WTC11 (cell line): ENCODE measurements around the gene ASCL2. TPM values are rescaled to one million over a fixed set of nuclear protein-coding genes. Genes with fewer than 3 reads are reported as not detected.

ENCODE experiments used
- ATAC-seq: fragments of 200-7000 bp; cut with Tn5 transposase; 2 replicates; pipeline ENCODE4 v1.10.0; 2021; ENCODE audit warnings: mild to moderate bottlenecking, moderate library complexity
- CTCF ChIA-PET: fragments of 300-600 bp; sonication (Branson Sonifier 250); formaldehyde crosslinking; loops from one replicate; lab custom pipeline; 2021; ENCODE audit warnings: antibody characterized with exemption; lab: Charles Lee
- POLR2A ChIA-PET: fragments of 350-600 bp; sonication (Branson Sonifier 250); formaldehyde crosslinking; loops from one replicate; lab custom pipeline; 2021; ENCODE audit warnings: antibody characterized with exemption; lab: Charles Lee
- DNase-seq: peaks from one replicate; pipeline ENCODE4 v3.0.0; 2021; ENCODE audit warnings: low spot score
- H3K27ac Mint-ChIP-seq: 2 replicates; pipeline ENCODE4 v1.8.0; 2021; ENCODE audit warnings: mixed read lengths
- H3K27me3 Mint-ChIP-seq: 2 replicates; pipeline ENCODE4 v1.8.0; 2021; ENCODE audit warnings: low read depth, mild to moderate bottlenecking, moderate library complexity, mixed read lengths
- H3K36me3 Mint-ChIP-seq: 2 replicates; pipeline ENCODE4 v1.8.0; 2021; ENCODE audit warnings: mixed read lengths
- H3K4me1 Mint-ChIP-seq: 2 replicates; pipeline ENCODE4 v1.8.0; 2022; ENCODE audit warnings: mixed read lengths
- H3K4me3 Mint-ChIP-seq: 2 replicates; pipeline ENCODE4 v1.8.0; 2021; ENCODE audit warnings: mild to moderate bottlenecking, moderate library complexity, mixed read lengths
- H3K9me3 Mint-ChIP-seq: 2 replicates; pipeline ENCODE4 v1.8.0; 2021; ENCODE audit warnings: mixed read lengths
- AFF4 ChIP-seq: sonication (generic); formaldehyde crosslinking; IDR thresholded peaks from 2 replicates; pipeline ENCODE4 v1.8.1; 2023; ENCODE audit warnings: mild to moderate bottlenecking, missing genetic modification reagents, borderline replicate concordance
- E2F4 ChIP-seq: sonication (generic); formaldehyde crosslinking; IDR thresholded peaks from 2 replicates; pipeline ENCODE4 v1.8.1; 2022; ENCODE audit warnings: low read depth, mild to moderate bottlenecking, moderate library complexity, missing genetic modification reagents, borderline replicate concordance
- E2F5 ChIP-seq: sonication (generic); formaldehyde crosslinking; IDR thresholded peaks from 2 replicates; pipeline ENCODE4 v1.8.1; 2022; ENCODE audit warnings: mild to moderate bottlenecking, moderate library complexity, missing genetic modification reagents
- ELF4 ChIP-seq: sonication (generic); formaldehyde crosslinking; IDR thresholded peaks from 2 replicates; pipeline ENCODE4 v1.8.1; 2022; ENCODE audit warnings: low read depth, mild to moderate bottlenecking, moderate library complexity, missing genetic modification reagents
- ESRRA ChIP-seq: sonication (generic); formaldehyde crosslinking; IDR thresholded peaks from 2 replicates; pipeline ENCODE4 v1.8.1; 2022; ENCODE audit warnings: mild to moderate bottlenecking, missing genetic modification reagents, borderline replicate concordance
- ETV6 ChIP-seq: sonication (generic); formaldehyde crosslinking; IDR thresholded peaks from 2 replicates; pipeline ENCODE4 v1.8.1; 2022; ENCODE audit warnings: mild to moderate bottlenecking, missing genetic modification reagents
- FOXJ3 ChIP-seq: sonication (generic); formaldehyde crosslinking; IDR thresholded peaks from 2 replicates; pipeline ENCODE4 v1.9.0; 2021; ENCODE audit warnings: missing genetic modification reagents, mild to moderate bottlenecking, borderline replicate concordance
- GRHL2 ChIP-seq: fragments of 250-450 bp; sonication (Bioruptor Pico); IDR thresholded peaks from 2 replicates; pipeline ENCODE4 v1.8.0; 2022; ENCODE audit warnings: mild to moderate bottlenecking, moderate library complexity; ENCODE audit not compliant: insufficient replicate concordance, severe bottlenecking
- GTF2I ChIP-seq: fragments of 250-450 bp; sonication (Bioruptor Pico); conservative IDR thresholded peaks from 2 replicates; pipeline ENCODE4 v1.4.0; 2021; ENCODE audit warnings: mild to moderate bottlenecking
- NFYB ChIP-seq: sonication (generic); formaldehyde crosslinking; conservative IDR thresholded peaks from 2 replicates; pipeline ENCODE4 v1.8.0; 2022; ENCODE audit warnings: low read depth, missing genetic modification reagents
- PREB ChIP-seq: sonication (generic); formaldehyde crosslinking; IDR thresholded peaks from 2 replicates; pipeline ENCODE4 v1.8.1; 2022; ENCODE audit warnings: mild to moderate bottlenecking, missing genetic modification reagents, moderate library complexity, borderline replicate concordance
- STAT6 ChIP-seq: sonication (generic); formaldehyde crosslinking; conservative IDR thresholded peaks from 2 replicates; pipeline ENCODE4 v1.8.1; 2023; ENCODE audit warnings: mild to moderate bottlenecking, low read depth, missing genetic modification reagents, moderate library complexity
- TP53 ChIP-seq: sonication (generic); formaldehyde crosslinking; IDR thresholded peaks from 2 replicates; pipeline ENCODE4 v1.8.1; 2023; ENCODE audit warnings: mild to moderate bottlenecking, missing genetic modification reagents
- ZNF121 ChIP-seq: sonication (generic); formaldehyde crosslinking; IDR thresholded peaks from 2 replicates; pipeline ENCODE4 v1.8.0; 2023; ENCODE audit warnings: missing genetic modification reagents
- ZNF232 ChIP-seq: sonication (generic); formaldehyde crosslinking; IDR thresholded peaks from 2 replicates; pipeline ENCODE4 v1.8.0; 2022; ENCODE audit warnings: mild to moderate bottlenecking, missing genetic modification reagents
- ZNF671 ChIP-seq: fragments of 250-450 bp; sonication (Bioruptor Pico); IDR thresholded peaks from 2 replicates; pipeline ENCODE4 v1.8.0; 2021; ENCODE audit warnings: mild to moderate bottlenecking
- total RNA-seq: library from RNA; stranded (reverse); gene quantifications from 3 replicates; pipeline ENCODE4 v1.2.3, GENCODE V29; 2021
- TF ChIP-seq, protein P1 (sequence below): sonication (generic); formaldehyde crosslinking; IDR thresholded peaks from 2 replicates; pipeline ENCODE4 v1.8.0; 2023; ENCODE audit warnings: missing genetic modification reagents, mild to moderate bottlenecking, borderline replicate concordance
- TF ChIP-seq, protein P2 (sequence below): sonication (generic); formaldehyde crosslinking; IDR thresholded peaks from 2 replicates; pipeline ENCODE4 v1.8.0; 2022; ENCODE audit warnings: mild to moderate bottlenecking, missing genetic modification reagents

The ASCL2 gene
- total RNA-seq, 1 experiment from 2014 or later, result 0.24 TPM

DNA sequence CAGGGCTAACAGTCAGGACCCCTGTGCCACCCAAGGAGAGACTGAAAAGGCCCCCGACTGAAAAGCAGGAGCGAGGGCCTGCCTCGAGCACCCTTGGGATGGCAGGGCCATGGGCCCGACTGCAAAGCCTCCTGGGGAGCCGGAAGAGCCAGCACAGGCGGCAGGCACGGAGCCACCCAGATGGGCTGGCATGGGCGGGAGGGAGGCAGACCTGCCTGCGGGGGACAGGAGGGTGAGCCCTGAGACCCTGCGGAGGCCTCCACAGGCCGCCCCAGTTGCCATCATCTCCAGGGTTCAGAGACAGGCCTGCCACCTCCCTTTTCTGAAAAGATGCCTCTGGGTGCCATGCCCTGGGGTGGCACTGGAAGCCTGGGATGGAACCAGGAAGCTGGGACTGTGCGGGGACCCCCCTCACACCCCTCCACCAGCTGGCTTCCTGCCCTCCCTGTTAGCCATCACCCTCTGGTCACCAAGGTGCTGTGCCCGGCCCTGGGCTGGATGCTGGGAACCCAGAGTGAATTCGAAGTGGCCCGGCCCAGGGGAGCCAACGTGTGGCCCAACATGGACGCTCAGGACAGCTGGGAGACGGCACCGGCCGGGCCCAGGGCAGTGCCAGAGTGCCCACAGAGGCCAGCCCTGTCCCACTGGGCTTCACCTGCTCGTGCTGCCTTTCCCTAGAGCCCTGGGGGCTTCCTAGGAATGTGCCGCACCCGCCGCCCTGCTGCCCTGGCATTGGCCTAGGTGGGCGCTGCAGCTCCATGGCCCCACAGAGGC is 45.2 kb upstream of the ASCL2 start (continued):
- TF ChIP-seq, protein P1, sequence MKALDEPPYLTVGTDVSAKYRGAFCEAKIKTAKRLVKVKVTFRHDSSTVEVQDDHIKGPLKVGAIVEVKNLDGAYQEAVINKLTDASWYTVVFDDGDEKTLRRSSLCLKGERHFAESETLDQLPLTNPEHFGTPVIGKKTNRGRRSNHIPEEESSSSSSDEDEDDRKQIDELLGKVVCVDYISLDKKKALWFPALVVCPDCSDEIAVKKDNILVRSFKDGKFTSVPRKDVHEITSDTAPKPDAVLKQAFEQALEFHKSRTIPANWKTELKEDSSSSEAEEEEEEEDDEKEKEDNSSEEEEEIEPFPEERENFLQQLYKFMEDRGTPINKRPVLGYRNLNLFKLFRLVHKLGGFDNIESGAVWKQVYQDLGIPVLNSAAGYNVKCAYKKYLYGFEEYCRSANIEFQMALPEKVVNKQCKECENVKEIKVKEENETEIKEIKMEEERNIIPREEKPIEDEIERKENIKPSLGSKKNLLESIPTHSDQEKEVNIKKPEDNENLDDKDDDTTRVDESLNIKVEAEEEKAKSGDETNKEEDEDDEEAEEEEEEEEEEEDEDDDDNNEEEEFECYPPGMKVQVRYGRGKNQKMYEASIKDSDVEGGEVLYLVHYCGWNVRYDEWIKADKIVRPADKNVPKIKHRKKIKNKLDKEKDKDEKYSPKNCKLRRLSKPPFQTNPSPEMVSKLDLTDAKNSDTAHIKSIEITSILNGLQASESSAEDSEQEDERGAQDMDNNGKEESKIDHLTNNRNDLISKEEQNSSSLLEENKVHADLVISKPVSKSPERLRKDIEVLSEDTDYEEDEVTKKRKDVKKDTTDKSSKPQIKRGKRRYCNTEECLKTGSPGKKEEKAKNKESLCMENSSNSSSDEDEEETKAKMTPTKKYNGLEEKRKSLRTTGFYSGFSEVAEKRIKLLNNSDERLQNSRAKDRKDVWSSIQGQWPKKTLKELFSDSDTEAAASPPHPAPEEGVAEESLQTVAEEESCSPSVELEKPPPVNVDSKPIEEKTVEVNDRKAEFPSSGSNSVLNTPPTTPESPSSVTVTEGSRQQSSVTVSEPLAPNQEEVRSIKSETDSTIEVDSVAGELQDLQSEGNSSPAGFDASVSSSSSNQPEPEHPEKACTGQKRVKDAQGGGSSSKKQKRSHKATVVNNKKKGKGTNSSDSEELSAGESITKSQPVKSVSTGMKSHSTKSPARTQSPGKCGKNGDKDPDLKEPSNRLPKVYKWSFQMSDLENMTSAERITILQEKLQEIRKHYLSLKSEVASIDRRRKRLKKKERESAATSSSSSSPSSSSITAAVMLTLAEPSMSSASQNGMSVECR (CRISPR knock-in tag), result no peak
- TF ChIP-seq STAT6 (CRISPR knock-in tag) (no peak), ETV6 (no peak), ZNF121 (CRISPR knock-in tag) (no peak), NFYB (CRISPR knock-in tag) (no peak)
- TF ChIP-seq, protein P2, sequence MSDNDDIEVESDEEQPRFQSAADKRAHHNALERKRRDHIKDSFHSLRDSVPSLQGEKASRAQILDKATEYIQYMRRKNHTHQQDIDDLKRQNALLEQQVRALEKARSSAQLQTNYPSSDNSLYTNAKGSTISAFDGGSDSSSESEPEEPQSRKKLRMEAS (CRISPR knock-in tag), result no peak

DNA sequence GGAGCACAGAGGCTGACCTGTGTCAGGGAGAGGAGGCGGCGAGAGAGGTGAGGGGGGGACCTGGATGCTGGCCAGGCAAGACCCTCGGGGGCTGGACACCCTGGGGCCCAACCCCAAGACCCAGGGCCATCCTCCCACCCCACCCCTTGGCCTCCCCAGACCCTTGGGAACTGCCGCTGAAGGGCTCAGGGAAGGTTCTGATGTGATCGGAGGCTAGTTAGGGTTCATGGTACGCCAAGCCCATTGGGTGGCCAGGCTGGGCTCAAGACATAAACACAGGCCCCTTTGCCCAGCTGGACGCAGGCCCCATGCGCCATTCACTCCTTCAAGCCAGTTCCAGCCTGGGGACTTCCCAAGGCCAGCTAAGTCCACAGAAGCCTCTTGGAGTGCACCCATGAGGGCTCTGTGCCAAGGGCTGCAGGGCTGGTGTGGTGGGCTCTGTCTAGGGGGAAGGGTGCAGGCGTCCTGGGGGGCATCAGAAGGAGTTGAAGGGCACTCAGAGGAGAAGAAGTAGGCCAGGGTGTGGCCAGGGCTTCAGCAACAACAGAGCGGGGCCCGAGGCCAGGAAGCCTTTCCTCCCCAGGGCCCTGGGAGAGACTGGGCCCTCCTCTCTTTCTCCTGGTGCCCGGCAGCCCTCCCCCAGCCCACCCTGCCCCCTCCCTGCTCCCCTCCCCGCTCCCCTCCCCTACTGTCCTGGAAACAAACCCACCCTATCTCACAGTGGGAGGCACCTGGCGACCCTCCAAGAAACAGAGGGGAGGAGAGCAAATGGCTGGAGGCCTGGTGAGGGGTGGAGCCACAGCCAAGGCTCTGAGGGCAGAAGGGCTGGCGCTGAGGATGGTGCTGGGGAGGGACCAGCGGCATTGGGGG is 44.4 kb upstream of the ASCL2 start:
- no peaks in the 10 kb centered on the region for H3K36me3 Mint-ChIP-seq
- ChIA-PET CTCF (interaction anchor here (2.1 kb wide), 1 partner anchor 106 kb away, joined by 11 read pairs; no protein-coding TSS in a partner anchor), POLR2A (interaction anchor here (1.1 kb wide), 1 partner anchor 62 kb away, joined by 3 read pairs; the partner anchor contains the start of gene CD81)
- ATAC-seq (no peak), DNase-seq (no peak)
- H3K27me3 Mint-ChIP-seq, result peaks cover under 1% of the 10 kb centered on the region; the same call in 1 of the 2 replicates
- no peak overlapping the region for H3K4me3 Mint-ChIP-seq
- H3K4me1 Mint-ChIP-seq, result no peaks in the 10 kb centered on the region
- no peak overlapping the region for H3K27ac Mint-ChIP-seq
- peaks cover 4% of the 10 kb centered on the region; the same call in 1 of the 2 replicates for H3K9me3 Mint-ChIP-seq
- TF ChIP-seq ZNF671 (CRISPR knock-in tag) (no peak), ESRRA (CRISPR knock-in tag) (no peak), ZNF232 (no peak), AFF4 (no peak), GTF2I (CRISPR knock-in tag) (no peak), FOXJ3 (CRISPR knock-in tag) (no peak), E2F5 (CRISPR knock-in tag) (no peak), PREB (CRISPR knock-in tag) (no peak), ELF4 (CRISPR knock-in tag) (no peak), GRHL2 (no peak), TP53 (CRISPR knock-in tag) (no peak), E2F4 (CRISPR knock-in tag) (no peak)
